C4-2B (cell line): Measurements from ENCODE around the gene PSMD4.

Experiments
- CTCF ChIP-seq: fragments of 450-650 bp; conservative IDR thresholded peaks from 2 replicates; pipeline ENCODE4 v1.5.1; 2017; ENCODE audit warnings: mild to moderate bottlenecking
- ZFX ChIP-seq: fragments of 450-650 bp; IDR thresholded peaks from 2 replicates; pipeline ENCODE4 v1.6.1; 2017

- TF ChIP-seq CTCF, result no peak
- no peak for TF ChIP-seq ZFX
These were observed 32.8 kb downstream of the PSMD4 start for GRCh38 chr1:151287341-151287699.
